Mammary epithelial cell (primary cell): ENCODE measurements around the gene SAC3D1.

ENCODE experiments used
- EZH2 ChIP-seq: IDR thresholded peaks from 2 replicates; pipeline ENCODE4 v1.6.1; 2012; ENCODE audit warnings: low read length, inconsistent platforms, borderline replicate concordance
- TF ChIP-seq, protein P1 (sequence below), 2 donors: IDR thresholded peaks in 1 of 2; conservative IDR thresholded peaks in 1 of 2; 2 replicates each; pipeline ENCODE4 v1.5.1; 2011 to 2012; ENCODE audit warnings: inconsistent platforms in 2 of 2, low read length in 2 of 2, mild to moderate bottlenecking in 2 of 2, control low read depth in 1 of 2, low read depth in 1 of 2; ENCODE audit not compliant: insufficient read depth in 1 of 2; ENCODE audit errors: extremely low read depth in 1 of 2

DNA sequence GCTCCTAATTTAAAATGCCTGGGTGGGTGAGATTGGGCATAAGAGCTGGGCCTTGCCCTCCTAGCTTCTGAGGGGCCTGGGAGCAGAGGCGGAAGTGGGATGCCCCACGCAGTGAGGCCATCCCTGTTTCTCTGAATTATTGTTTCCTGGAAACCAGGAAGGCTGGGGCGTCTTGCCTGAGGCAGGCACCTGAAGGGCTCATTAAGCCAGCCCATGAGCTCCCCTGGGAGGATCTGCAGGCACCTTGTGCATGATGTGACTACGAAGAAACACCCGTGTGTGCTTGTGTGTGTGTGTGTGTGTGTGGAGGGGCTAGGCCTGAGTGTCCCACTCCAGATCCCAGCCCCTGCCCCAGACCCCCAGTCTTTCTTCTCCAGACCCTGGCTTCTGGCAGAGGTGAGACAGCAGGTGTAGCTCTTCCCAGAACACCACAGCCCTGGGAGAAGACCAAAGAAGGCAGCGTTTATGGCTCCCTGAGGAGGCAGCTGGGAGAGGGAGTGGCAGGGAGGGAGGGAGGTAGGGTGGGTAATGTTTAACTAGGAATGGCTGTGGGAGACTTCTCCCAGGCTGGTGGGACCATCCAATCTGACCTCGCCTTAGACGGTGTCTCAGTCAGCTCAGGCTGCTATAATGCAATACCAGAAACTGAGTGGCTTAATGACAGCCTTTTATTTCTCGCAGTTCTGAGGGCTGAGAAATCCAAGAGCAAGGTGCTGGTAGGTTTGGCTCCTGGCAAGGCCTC, 42.1 kb upstream of the SAC3D1 start:
- TF ChIP-seq, protein P1, sequence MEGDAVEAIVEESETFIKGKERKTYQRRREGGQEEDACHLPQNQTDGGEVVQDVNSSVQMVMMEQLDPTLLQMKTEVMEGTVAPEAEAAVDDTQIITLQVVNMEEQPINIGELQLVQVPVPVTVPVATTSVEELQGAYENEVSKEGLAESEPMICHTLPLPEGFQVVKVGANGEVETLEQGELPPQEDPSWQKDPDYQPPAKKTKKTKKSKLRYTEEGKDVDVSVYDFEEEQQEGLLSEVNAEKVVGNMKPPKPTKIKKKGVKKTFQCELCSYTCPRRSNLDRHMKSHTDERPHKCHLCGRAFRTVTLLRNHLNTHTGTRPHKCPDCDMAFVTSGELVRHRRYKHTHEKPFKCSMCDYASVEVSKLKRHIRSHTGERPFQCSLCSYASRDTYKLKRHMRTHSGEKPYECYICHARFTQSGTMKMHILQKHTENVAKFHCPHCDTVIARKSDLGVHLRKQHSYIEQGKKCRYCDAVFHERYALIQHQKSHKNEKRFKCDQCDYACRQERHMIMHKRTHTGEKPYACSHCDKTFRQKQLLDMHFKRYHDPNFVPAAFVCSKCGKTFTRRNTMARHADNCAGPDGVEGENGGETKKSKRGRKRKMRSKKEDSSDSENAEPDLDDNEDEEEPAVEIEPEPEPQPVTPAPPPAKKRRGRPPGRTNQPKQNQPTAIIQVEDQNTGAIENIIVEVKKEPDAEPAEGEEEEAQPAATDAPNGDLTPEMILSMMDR (conservative IDR thresholded peaks at IDR 0.05 in 1 of 2, IDR thresholded peaks at IDR 0.05 in 1 of 2; ENCODE audit: extremely low read depth in 1 of 2, insufficient read depth in 1 of 2, low read depth in 1 of 2, low read length in 2 of 2), result no peak
- TF ChIP-seq EZH2, result no peak
